ENCODE results near the gene EIF3I. TPM values are rescaled to one million over a fixed set of nuclear protein-coding genes. Genes with fewer than 3 reads are reported as not detected.

Gene EIF3I
- 100 to 1,000 TPM; 382 to 391 TPM for total RNA-seq

GRCh38 chr1:32221980-32222755 is at the start of gene EIF3I, which contains the start of gene TMEM234:
EIF3I (plus strand) TSS chr1:32222407; CDS start chr1:32222442, 35 bp downstream.
TMEM234 (minus strand) TSS chr1:32222353; CDS start chr1:32222322, 31 bp downstream.
- intact Hi-C loops (cut with micrococcal nuclease), result loop anchor here (1.0 to 5.0 kb wide), 6 partner anchors 19 to 130 kb away; partner anchors contain the start of genes CCDC28B and TXLNA
- Mint-ChIP-seq H3K27ac (peak within 1 kb of the TSS; percentile 97), H3K27me3 (ENCODE audit: low read depth) (no peaks in the 10 kb centered on the region), H3K4me1 (ENCODE audit: low read depth) (peaks cover 35% of the 10 kb centered on the region), H3K36me3 (ENCODE audit: low read depth) (peaks cover 14% of the 10 kb centered on the region), H3K9me3 (no peaks in the 10 kb centered on the region), H3K4me3 (peak within 1 kb of the TSS; percentile 95)
- CTCF ChIA-PET, result interaction anchor here (1.8 to 1.9 kb wide), 2 partner anchors 26 to 28 kb away, joined by 5 to 8 read pairs; partner anchors contain the start of gene LCK
- DNase-seq, result peak; percentile 96

- Mint-ChIP-seq H3K27ac (no peak overlapping the region), H3K9me3 (no peaks in the 10 kb centered on the region), H3K27me3 (ENCODE audit: low read depth) (no peaks in the 10 kb centered on the region), H3K36me3 (ENCODE audit: low read depth) (peaks cover 24% of the 10 kb centered on the region), H3K4me1 (ENCODE audit: low read depth) (peaks cover 16% of the 10 kb centered on the region), H3K4me3 (no peak overlapping the region)
- no peak for DNase-seq
- intact Hi-C loops (cut with micrococcal nuclease), result no loop called here
- CTCF ChIA-PET, result interaction anchor here (0.6 to 1.2 kb wide), 3 partner anchors 43 to 90 kb away, joined by 3 to 7 read pairs (median 4); no protein-coding TSS in a partner anchor
Observed at GRCh38 chr1:32172621-32173245, 49.5 kb upstream of the EIF3I start.

- Mint-ChIP-seq H3K36me3 (ENCODE audit: low read depth) (peaks cover 29% of the 10 kb centered on the region), H3K9me3 (no peaks in the 10 kb centered on the region), H3K4me1 (ENCODE audit: low read depth) (peaks cover 37% of the 10 kb centered on the region), H3K27me3 (ENCODE audit: low read depth) (no peaks in the 10 kb centered on the region), H3K4me3 (peak overlapping the region; percentile 86), H3K27ac (peak overlapping the region; percentile 96)
- DNase-seq, result no peak
- CTCF ChIA-PET, result no interaction called here
- intact Hi-C loops (cut with micrococcal nuclease), result loop anchor here (1.0 to 2.0 kb wide), 4 partner anchors 23 to 72 kb away; partner anchors contain the start of genes EIF3I, KPNA6, LCK and TMEM234
Observed at GRCh38 chr1:32178380-32179192, 43.6 kb upstream of the EIF3I start.

GRCh38 chr1:32179193-32179442 is 43.1 kb upstream of the EIF3I start:
- H3K4me3 Mint-ChIP-seq, result peak overlapping the region; percentile 86
- H3K4me1 Mint-ChIP-seq (ENCODE audit: low read depth), result peaks cover 42% of the 10 kb centered on the region
- peaks cover 34% of the 10 kb centered on the region for H3K36me3 Mint-ChIP-seq (ENCODE audit: low read depth)
- intact Hi-C loops (cut with micrococcal nuclease), result loop anchor here (1.0 to 2.0 kb wide), 4 partner anchors 22 to 72 kb away; partner anchors contain the start of genes EIF3I, KPNA6, LCK and TMEM234
- CTCF ChIA-PET, result interaction anchor here (1.8 kb wide), 1 partner anchor 22 kb away, joined by 4 read pairs; the partner anchor contains the start of gene CCDC28B
- H3K9me3 Mint-ChIP-seq, result no peaks in the 10 kb centered on the region
- H3K27ac Mint-ChIP-seq, result peak overlapping the region; percentile 96
- no peak for DNase-seq
- H3K27me3 Mint-ChIP-seq (ENCODE audit: low read depth), result no peaks in the 10 kb centered on the region

GRCh38 chr1:32179443-32180185 is 42.6 kb upstream of the EIF3I start, which contains the start of gene TXLNA:
TXLNA (plus strand) TSS chr1:32179675; CDS start chr1:32180346, 671 bp downstream.
- Mint-ChIP-seq H3K36me3 (ENCODE audit: low read depth) (peaks cover 39% of the 10 kb centered on the region), H3K27ac (peak within 1 kb of the TSS; percentile 96), H3K27me3 (ENCODE audit: low read depth) (no peaks in the 10 kb centered on the region), H3K4me1 (ENCODE audit: low read depth) (peaks cover 47% of the 10 kb centered on the region), H3K4me3 (peak within 1 kb of the TSS; percentile 86), H3K9me3 (no peaks in the 10 kb centered on the region)
- peak; percentile 94 for DNase-seq
- intact Hi-C loops (cut with micrococcal nuclease), result loop anchor here (1.0 to 2.0 kb wide), 7 partner anchors 22 to 471 kb away; partner anchors contain the start of genes EIF3I, KHDRBS1, KPNA6 and LCK
- CTCF ChIA-PET, result interaction anchor here (1.0 to 1.8 kb wide), 2 partner anchors 21 to 36 kb away, joined by 3 to 4 read pairs; partner anchors contain the start of gene CCDC28B

- peaks cover 44% of the 10 kb centered on the region for H3K36me3 Mint-ChIP-seq (ENCODE audit: low read depth)
- intact Hi-C loops (cut with micrococcal nuclease), result loop anchor here (1.0 to 2.0 kb wide), 3 partner anchors 108 to 470 kb away; partner anchors contain the start of genes KHDRBS1, RBBP4, TMEM39B and ZBTB8OS
- H3K27ac Mint-ChIP-seq, result peak overlapping the region; percentile 90
- peak; percentile 56 for DNase-seq
- no peaks in the 10 kb centered on the region for H3K9me3 Mint-ChIP-seq
- peaks cover 53% of the 10 kb centered on the region for H3K4me1 Mint-ChIP-seq (ENCODE audit: low read depth)
- CTCF ChIA-PET, result interaction anchor here (0.5 to 1.8 kb wide), 7 partner anchors 20 to 215 kb away, joined by 3 to 4 read pairs (median 3); partner anchors contain the start of gene CCDC28B
- H3K27me3 Mint-ChIP-seq (ENCODE audit: low read depth), result no peaks in the 10 kb centered on the region
- peak overlapping the region; percentile 86 for H3K4me3 Mint-ChIP-seq
Observed at GRCh38 chr1:32180186-32181060, 41.8 kb upstream of the EIF3I start.

GRCh38 chr1:32181065-32181464 is 41.1 kb upstream of the EIF3I start:
- Mint-ChIP-seq H3K36me3 (ENCODE audit: low read depth) (peaks cover 46% of the 10 kb centered on the region), H3K27ac (peak overlapping the region; percentile 90), H3K9me3 (no peaks in the 10 kb centered on the region), H3K4me1 (ENCODE audit: low read depth) (peaks cover 55% of the 10 kb centered on the region), H3K4me3 (peak overlapping the region; percentile 86), H3K27me3 (ENCODE audit: low read depth) (no peaks in the 10 kb centered on the region)
- no peak for DNase-seq
- intact Hi-C loops (cut with micrococcal nuclease), result loop anchor here (2.0 kb wide), 1 partner anchor 470 kb away; the partner anchor contains the start of genes RBBP4 and ZBTB8OS
- CTCF ChIA-PET, result interaction anchor here (0.5 to 1.1 kb wide), 5 partner anchors 35 to 214 kb away, joined by 3 to 4 read pairs (median 3); no protein-coding TSS in a partner anchor

GRCh38 chr1:32181563-32181962 is 40.6 kb upstream of the EIF3I start:
- Mint-ChIP-seq H3K9me3 (no peaks in the 10 kb centered on the region), H3K4me3 (peak overlapping the region; percentile 86), H3K27ac (peak overlapping the region; percentile 90), H3K27me3 (ENCODE audit: low read depth) (no peaks in the 10 kb centered on the region), H3K36me3 (ENCODE audit: low read depth) (peaks cover 51% of the 10 kb centered on the region), H3K4me1 (ENCODE audit: low read depth) (peaks cover 60% of the 10 kb centered on the region)
- intact Hi-C loops (cut with micrococcal nuclease), result loop anchor here (2.0 kb wide), 1 partner anchor 469 kb away; the partner anchor contains the start of genes RBBP4 and ZBTB8OS
- DNase-seq, result no peak
- CTCF ChIA-PET, result interaction anchor here (0.9 to 1.7 kb wide), 4 partner anchors 13 to 72 kb away, joined by 3 to 4 read pairs (median 4); no protein-coding TSS in a partner anchor

GRCh38 chr1:32182060-32182459 is 40.1 kb upstream of the EIF3I start:
- no peak for DNase-seq
- H3K27me3 Mint-ChIP-seq (ENCODE audit: low read depth), result no peaks in the 10 kb centered on the region
- no peaks in the 10 kb centered on the region for H3K9me3 Mint-ChIP-seq
- H3K4me3 Mint-ChIP-seq, result peak overlapping the region; percentile 86
- CTCF ChIA-PET, result interaction anchor here (0.9 to 1.7 kb wide), 2 partner anchors 12 to 66 kb away, joined by 3 to 4 read pairs; no protein-coding TSS in a partner anchor
- peaks cover 61% of the 10 kb centered on the region for H3K4me1 Mint-ChIP-seq (ENCODE audit: low read depth)
- peaks cover 52% of the 10 kb centered on the region for H3K36me3 Mint-ChIP-seq (ENCODE audit: low read depth)
- intact Hi-C loops (cut with micrococcal nuclease), result no loop called here
- peak overlapping the region; percentile 30 for H3K27ac Mint-ChIP-seq

GRCh38 chr1:32184650-32185049 is 37.6 kb upstream of the EIF3I start:
- CTCF ChIA-PET, result interaction anchor here (1.6 kb wide), 1 partner anchor 31 kb away, joined by 4 read pairs; no protein-coding TSS in a partner anchor

More at GRCh38 chr1:32184650-32185049, 37.6 kb upstream of the EIF3I start:
- peak overlapping the region; percentile 37 for H3K4me3 Mint-ChIP-seq
- no peaks in the 10 kb centered on the region for H3K9me3 Mint-ChIP-seq
- peaks cover 56% of the 10 kb centered on the region for H3K4me1 Mint-ChIP-seq (ENCODE audit: low read depth)
- intact Hi-C loops (cut with micrococcal nuclease), result no loop called here
- no peak for DNase-seq
- no peaks in the 10 kb centered on the region for H3K27me3 Mint-ChIP-seq (ENCODE audit: low read depth)
- H3K36me3 Mint-ChIP-seq (ENCODE audit: low read depth), result peaks cover 71% of the 10 kb centered on the region
- H3K27ac Mint-ChIP-seq, result peak overlapping the region; percentile 67

Measured in activated naive CD4-positive, alpha-beta T cell treated with anti-CD3 and anti-CD28 coated beads for 36 hours (primary cell).